HEK293 (cell line): Measurements from ENCODE around the gene CFAP43.

Experiments used
- CTCF ChIA-PET: fragments of 350-600 bp; formaldehyde crosslinking; extraction: SDS; loops from one replicate; lab custom pipeline; 2021; ENCODE audit warnings: antibody characterized with exemption; lab: Yijun Ruan, JAX
- POLR2A ChIA-PET: fragments of 300-600 bp; formaldehyde crosslinking; extraction: SDS; loops from one replicate; lab custom pipeline; 2020; ENCODE audit warnings: antibody characterized with exemption, inconsistent platforms; lab: Yijun Ruan, JAX
- H3K27ac ChIP-seq: fragments of 200-500 bp; sonication (Bioruptor generic); 2 replicates; pipeline ENCODE4 v1.5.1; 2014; ENCODE audit warnings: low read depth, low read length, control low read depth, inconsistent platforms; ENCODE audit errors: extremely low read depth
- H3K36me3 ChIP-seq, 2 experiments: fragments of 200-500 bp in 1 of 2; sonication (Bioruptor generic) in 1 of 2; 1 replicate in 1 of 2; 2 replicates in 1 of 2; pipeline ENCODE4 v1.5.1; 2014 to 2017; ENCODE audit warnings: inconsistent platforms in 2 of 2, low read length in 2 of 2; ENCODE audit not compliant: control insufficient read depth in 2 of 2, insufficient read depth in 1 of 2
- H3K4me1 ChIP-seq: fragments of 200-500 bp; sonication (Bioruptor generic); 2 replicates; pipeline ENCODE4 v1.5.1; 2014; ENCODE audit warnings: mild to moderate bottlenecking, low read length, inconsistent platforms; ENCODE audit not compliant: control insufficient read depth, insufficient read depth
- H3K4me3 ChIP-seq: 2 replicates; pipeline ENCODE4 v1.5.1; 2011; ENCODE audit warnings: low read depth, mild to moderate bottlenecking, control low read depth, low read length, moderate library complexity
- H3K9me3 ChIP-seq: fragments of 200-500 bp; sonication (Bioruptor generic); 2 replicates; pipeline ENCODE4 v1.5.1; 2014; ENCODE audit warnings: low read depth, low read length, inconsistent platforms; ENCODE audit not compliant: control insufficient read depth, insufficient read depth
- KLF10 ChIP-seq: fragments of 450-650 bp; IDR thresholded peaks from 2 replicates; pipeline ENCODE4 v1.5.1; 2018; ENCODE audit warnings: missing biosample characterization, mild to moderate bottlenecking, missing genetic modification characterization
- PATZ1 ChIP-seq: fragments of 450-650 bp; formaldehyde crosslinking; IDR thresholded peaks from 2 replicates; pipeline ENCODE4 v1.5.1; 2016; ENCODE audit warnings: missing biosample characterization, missing genetic modification characterization
- PRDM1 ChIP-seq: fragments of 450-650 bp; formaldehyde crosslinking; IDR thresholded peaks from 2 replicates; pipeline ENCODE4; 2016; ENCODE audit warnings: missing biosample characterization, missing genetic modification characterization
- PRDM2 ChIP-seq: fragments of 450-650 bp; formaldehyde crosslinking; IDR thresholded peaks from 2 replicates; pipeline ENCODE4 v1.5.1; 2016; ENCODE audit warnings: missing biosample characterization, missing genetic modification characterization, borderline replicate concordance
- REST ChIP-seq: fragments of 450-650 bp; formaldehyde crosslinking; IDR thresholded peaks from 2 replicates; pipeline ENCODE4 v1.5.1; 2016; ENCODE audit warnings: missing biosample characterization, missing genetic modification characterization
- SALL2 ChIP-seq: fragments of 450-650 bp; formaldehyde crosslinking; IDR thresholded peaks from 2 replicates; pipeline ENCODE4 v1.5.0; 2017; ENCODE audit warnings: missing biosample characterization, mild to moderate bottlenecking, missing genetic modification characterization, borderline replicate concordance
- WT1 ChIP-seq: fragments of 450-650 bp; formaldehyde crosslinking; IDR thresholded peaks from 2 replicates; pipeline ENCODE4 v1.5.1; 2016; ENCODE audit warnings: missing biosample characterization, missing genetic modification characterization
- YY1 ChIP-seq: fragments of 450-650 bp; formaldehyde crosslinking; IDR thresholded peaks from 2 replicates; pipeline ENCODE4 v1.5.1; 2018; ENCODE audit warnings: missing biosample characterization, missing genetic modification characterization
- ZBTB17 ChIP-seq: fragments of 450-650 bp; formaldehyde crosslinking; IDR thresholded peaks from 2 replicates; pipeline ENCODE4 v1.5.1; 2016; ENCODE audit warnings: missing biosample characterization, missing genetic modification characterization
- ZBTB20 ChIP-seq: fragments of 450-650 bp; formaldehyde crosslinking; IDR thresholded peaks from 2 replicates; pipeline ENCODE4 v1.5.1; 2016; ENCODE audit warnings: missing biosample characterization, missing genetic modification characterization
- ZBTB44 ChIP-seq: fragments of 450-650 bp; IDR thresholded peaks from 2 replicates; pipeline ENCODE4 v1.5.1; 2018; ENCODE audit warnings: missing biosample characterization, mild to moderate bottlenecking, missing genetic modification characterization
- ZNF121 ChIP-seq: fragments of 450-650 bp; formaldehyde crosslinking; IDR thresholded peaks from 2 replicates; pipeline ENCODE4 v1.5.1; 2016; ENCODE audit warnings: missing biosample characterization, missing genetic modification characterization
- ZNF132 ChIP-seq: fragments of 450-650 bp; formaldehyde crosslinking; IDR thresholded peaks from 2 replicates; pipeline ENCODE4 v1.5.1; 2017; ENCODE audit warnings: missing biosample characterization, missing genetic modification characterization, borderline replicate concordance
- ZNF138 ChIP-seq: fragments of 450-650 bp; formaldehyde crosslinking; IDR thresholded peaks from 2 replicates; pipeline ENCODE4 v1.5.1; 2016; ENCODE audit warnings: missing biosample characterization, missing genetic modification characterization, borderline replicate concordance
- ZNF157 ChIP-seq: fragments of 450-650 bp; formaldehyde crosslinking; IDR thresholded peaks from 2 replicates; pipeline ENCODE4 v1.5.1; 2016; ENCODE audit warnings: missing biosample characterization, missing genetic modification characterization
- ZNF169 ChIP-seq: fragments of 450-650 bp; formaldehyde crosslinking; IDR thresholded peaks from 2 replicates; pipeline ENCODE4 v1.5.1; 2016; ENCODE audit warnings: missing biosample characterization, missing genetic modification characterization
- ZNF24 ChIP-seq: fragments of 450-650 bp; formaldehyde crosslinking; IDR thresholded peaks from 2 replicates; pipeline ENCODE4 v1.5.1; 2016; ENCODE audit warnings: missing biosample characterization, missing genetic modification characterization
- ZNF394 ChIP-seq: fragments of 450-650 bp; formaldehyde crosslinking; IDR thresholded peaks from 2 replicates; pipeline ENCODE4 v1.5.1; 2016; ENCODE audit warnings: missing biosample characterization, missing genetic modification characterization, mild to moderate bottlenecking, moderate library complexity, borderline replicate concordance
- ZNF645 ChIP-seq: fragments of 450-650 bp; formaldehyde crosslinking; IDR thresholded peaks from 2 replicates; pipeline ENCODE4; 2016; ENCODE audit warnings: missing biosample characterization, missing genetic modification characterization

Gene CFAP43

GRCh38 chr10:104259999-104260774 lies 28.0 kb upstream of the CFAP43 start:
- no peak overlapping the region for H3K27ac ChIP-seq
- H3K4me3 ChIP-seq = no peak overlapping the region
- ChIA-PET CTCF (interaction anchor here (0.6 to 2.3 kb wide), 5 partner anchors 13 to 859 kb away, joined by 3 to 5 read pairs (median 5); no protein-coding TSS in a partner anchor), POLR2A (no interaction called here)
- peaks cover 62 to 87% of the 10 kb centered on the region in 2 experiments for H3K36me3 ChIP-seq
- H3K9me3 ChIP-seq = no peaks in the 10 kb centered on the region
- H3K4me1 ChIP-seq = peaks cover 3% of the 10 kb centered on the region; the same call in 1 of the 2 replicates
- TF ChIP-seq WT1 (tag by site-specific recombination) (no peak), PRDM1 (tag by site-specific recombination) (0 out of 2 replicates have a peak, but pooled peaks have one; percentile 51), ZBTB17 (tag by site-specific recombination) (no peak), PRDM2 (tag by site-specific recombination) (no peak), ZNF169 (tag by site-specific recombination) (no peak), ZNF157 (tag by site-specific recombination) (no peak)

- POLR2A ChIA-PET = no interaction called here
- Histone ChIP-seq H3K36me3 (peaks cover 62 to 80% of the 10 kb centered on the region in 2 experiments), H3K4me3 (no peak overlapping the region), H3K27ac (no peak overlapping the region), H3K4me1 (peaks cover 3% of the 10 kb centered on the region; the same call in 1 of the 2 replicates), H3K9me3 (no peaks in the 10 kb centered on the region)
- CTCF ChIA-PET = interaction anchor here (0.6 to 1.4 kb wide), 3 partner anchors 12 to 370 kb away, joined by 3 to 5 read pairs (median 5); no protein-coding TSS in a partner anchor
- TF ChIP-seq ZBTB20 (no peak), ZNF24 (tag by site-specific recombination) (no peak), ZNF138 (tag by site-specific recombination) (no peak), ZBTB44 (no peak), ZNF394 (tag by site-specific recombination) (no peak), ZNF121 (tag by site-specific recombination) (no peak), YY1 (tag by site-specific recombination) (no peak), REST (tag by site-specific recombination) (no peak), ZNF645 (tag by site-specific recombination) (no peak), SALL2 (tag by site-specific recombination) (no peak), PATZ1 (tag by site-specific recombination) (no peak), KLF10 (tag by site-specific recombination) (no peak), ZNF132 (tag by site-specific recombination) (no peak)
These were observed 27.3 kb upstream of the CFAP43 start for GRCh38 chr10:104259456-104259855.
